Measurements from ENCODE around the gene ABI3BP.

Gene ABI3BP

DNA sequence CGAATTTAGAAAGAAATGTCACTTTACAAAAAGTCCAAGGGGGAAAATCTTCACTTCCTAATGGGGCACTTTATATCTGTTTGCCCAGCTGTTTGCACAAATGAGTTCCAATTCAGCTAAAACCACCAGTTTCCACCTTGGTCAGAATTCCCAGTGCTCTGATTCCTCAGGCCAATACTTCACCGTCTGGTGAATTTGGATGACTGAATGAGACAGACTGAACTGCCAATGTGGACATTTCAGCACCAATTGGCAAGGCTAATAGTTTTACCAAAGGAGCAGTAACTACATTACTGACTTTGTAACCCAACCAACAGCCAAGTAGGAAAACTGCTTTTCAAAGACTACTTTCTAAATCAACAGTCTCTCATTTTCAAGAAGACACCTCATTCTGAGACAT lies 51.8 kb downstream of the ABI3BP start:
- Histone ChIP-seq H3K4me1 (ENCODE audit: control insufficient read depth in 1 of 2, insufficient read depth in 1 of 2, low read depth in 1 of 2, low read length in 1 of 2) (no peaks in the 10 kb centered on the region), H3K9me3 (no peaks in the 10 kb centered on the region), H3K4me3 (ENCODE audit: low read depth in 1 of 2, low read length in 1 of 2) (no peak overlapping the region), H3K27ac (no peak overlapping the region), H3K36me3 (no peaks in the 10 kb centered on the region), H3K27me3 (no peaks in the 10 kb centered on the region)
- TF ChIP-seq, protein P1, sequence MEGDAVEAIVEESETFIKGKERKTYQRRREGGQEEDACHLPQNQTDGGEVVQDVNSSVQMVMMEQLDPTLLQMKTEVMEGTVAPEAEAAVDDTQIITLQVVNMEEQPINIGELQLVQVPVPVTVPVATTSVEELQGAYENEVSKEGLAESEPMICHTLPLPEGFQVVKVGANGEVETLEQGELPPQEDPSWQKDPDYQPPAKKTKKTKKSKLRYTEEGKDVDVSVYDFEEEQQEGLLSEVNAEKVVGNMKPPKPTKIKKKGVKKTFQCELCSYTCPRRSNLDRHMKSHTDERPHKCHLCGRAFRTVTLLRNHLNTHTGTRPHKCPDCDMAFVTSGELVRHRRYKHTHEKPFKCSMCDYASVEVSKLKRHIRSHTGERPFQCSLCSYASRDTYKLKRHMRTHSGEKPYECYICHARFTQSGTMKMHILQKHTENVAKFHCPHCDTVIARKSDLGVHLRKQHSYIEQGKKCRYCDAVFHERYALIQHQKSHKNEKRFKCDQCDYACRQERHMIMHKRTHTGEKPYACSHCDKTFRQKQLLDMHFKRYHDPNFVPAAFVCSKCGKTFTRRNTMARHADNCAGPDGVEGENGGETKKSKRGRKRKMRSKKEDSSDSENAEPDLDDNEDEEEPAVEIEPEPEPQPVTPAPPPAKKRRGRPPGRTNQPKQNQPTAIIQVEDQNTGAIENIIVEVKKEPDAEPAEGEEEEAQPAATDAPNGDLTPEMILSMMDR (IDR thresholded peaks at IDR 0.05): no peak

DNA sequence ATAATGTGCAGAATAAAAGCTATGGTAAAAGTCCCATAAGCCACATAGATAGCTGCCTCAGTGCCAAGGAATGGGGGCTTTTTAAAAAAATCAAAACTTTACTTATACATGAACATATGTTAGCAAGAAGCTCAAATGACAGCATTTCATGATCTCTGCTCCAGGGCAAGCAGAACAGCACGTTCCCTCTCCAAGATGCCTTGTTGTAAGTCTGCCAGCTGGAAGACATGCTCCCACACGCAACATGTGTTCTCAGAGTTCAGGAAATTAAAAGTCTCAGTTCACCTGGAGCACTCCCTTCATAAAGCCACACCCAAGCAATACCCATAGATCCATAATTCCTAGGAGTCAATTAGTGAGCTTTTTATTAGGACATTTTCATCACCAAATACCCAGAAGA lies 52.2 kb downstream of the ABI3BP start:
- H3K9me3 ChIP-seq: no peaks in the 10 kb centered on the region
- no peaks in the 10 kb centered on the region for H3K4me1 ChIP-seq (ENCODE audit: control insufficient read depth in 1 of 2, insufficient read depth in 1 of 2, low read depth in 1 of 2, low read length in 1 of 2)
- no peaks in the 10 kb centered on the region for H3K27me3 ChIP-seq
- H3K4me3 ChIP-seq (ENCODE audit: low read depth in 1 of 2, low read length in 1 of 2): no peak overlapping the region
- H3K27ac ChIP-seq: no peak overlapping the region
- TF ChIP-seq, protein P1 (IDR thresholded peaks at IDR 0.05): no peak
- no peaks in the 10 kb centered on the region for H3K36me3 ChIP-seq

DNA sequence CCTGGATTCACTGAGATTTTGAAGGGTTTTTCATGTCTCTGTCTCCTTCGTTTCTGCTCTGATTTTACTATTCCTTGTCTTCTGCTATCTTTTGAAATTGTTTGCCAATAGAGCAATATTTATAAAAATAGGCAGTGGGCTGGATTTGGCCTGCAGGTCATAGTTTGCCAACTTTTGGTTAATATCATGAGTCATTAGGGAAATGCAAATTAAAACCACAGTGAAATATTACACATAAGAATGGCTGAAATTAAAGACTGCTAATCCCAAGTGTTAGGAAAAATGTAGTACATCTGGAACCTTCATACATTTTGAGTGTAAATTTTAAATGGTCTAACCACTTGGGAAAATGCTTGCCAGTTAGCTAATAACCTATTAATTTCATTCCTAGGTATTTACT lies 56.3 kb downstream of the ABI3BP start:
- H3K36me3 ChIP-seq: no peaks in the 10 kb centered on the region
- TF ChIP-seq, protein P1 (IDR thresholded peaks at IDR 0.05): no peak
- no peak overlapping the region for H3K27ac ChIP-seq
- no peaks in the 10 kb centered on the region for H3K27me3 ChIP-seq
- no peak overlapping the region for H3K4me3 ChIP-seq (ENCODE audit: low read depth in 1 of 2, low read length in 1 of 2)
- H3K4me1 ChIP-seq (ENCODE audit: control insufficient read depth in 1 of 2, insufficient read depth in 1 of 2, low read depth in 1 of 2, low read length in 1 of 2): no peaks in the 10 kb centered on the region
- no peaks in the 10 kb centered on the region for H3K9me3 ChIP-seq

DNA sequence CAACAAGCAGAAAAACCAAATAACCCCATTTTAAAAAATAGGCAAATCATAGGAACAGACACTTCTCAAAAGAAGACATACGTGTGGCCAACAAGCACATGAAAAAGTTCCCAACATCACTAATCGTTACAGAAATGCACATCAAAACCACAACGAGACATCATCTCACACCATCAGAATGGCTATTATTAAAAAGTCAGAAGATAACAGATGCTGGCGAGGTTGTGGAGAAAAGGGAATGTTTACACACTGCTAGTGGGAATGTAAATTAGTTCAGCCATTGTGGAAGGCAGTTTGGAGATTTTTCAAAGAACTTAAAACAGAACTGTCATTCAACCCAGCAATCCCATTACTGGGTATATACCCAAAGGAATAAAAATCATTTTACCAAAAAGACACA lies 60.7 kb downstream of the ABI3BP start:
- no peaks in the 10 kb centered on the region for H3K36me3 ChIP-seq
- H3K4me3 ChIP-seq (ENCODE audit: low read depth in 1 of 2, low read length in 1 of 2): no peak overlapping the region
- H3K4me1 ChIP-seq (ENCODE audit: control insufficient read depth in 1 of 2, insufficient read depth in 1 of 2, low read depth in 1 of 2, low read length in 1 of 2): no peaks in the 10 kb centered on the region
- no peak overlapping the region for H3K27ac ChIP-seq
- H3K27me3 ChIP-seq: no peaks in the 10 kb centered on the region
- H3K9me3 ChIP-seq: no peaks in the 10 kb centered on the region
- TF ChIP-seq, protein P1 (IDR thresholded peaks at IDR 0.05): no peak

DNA sequence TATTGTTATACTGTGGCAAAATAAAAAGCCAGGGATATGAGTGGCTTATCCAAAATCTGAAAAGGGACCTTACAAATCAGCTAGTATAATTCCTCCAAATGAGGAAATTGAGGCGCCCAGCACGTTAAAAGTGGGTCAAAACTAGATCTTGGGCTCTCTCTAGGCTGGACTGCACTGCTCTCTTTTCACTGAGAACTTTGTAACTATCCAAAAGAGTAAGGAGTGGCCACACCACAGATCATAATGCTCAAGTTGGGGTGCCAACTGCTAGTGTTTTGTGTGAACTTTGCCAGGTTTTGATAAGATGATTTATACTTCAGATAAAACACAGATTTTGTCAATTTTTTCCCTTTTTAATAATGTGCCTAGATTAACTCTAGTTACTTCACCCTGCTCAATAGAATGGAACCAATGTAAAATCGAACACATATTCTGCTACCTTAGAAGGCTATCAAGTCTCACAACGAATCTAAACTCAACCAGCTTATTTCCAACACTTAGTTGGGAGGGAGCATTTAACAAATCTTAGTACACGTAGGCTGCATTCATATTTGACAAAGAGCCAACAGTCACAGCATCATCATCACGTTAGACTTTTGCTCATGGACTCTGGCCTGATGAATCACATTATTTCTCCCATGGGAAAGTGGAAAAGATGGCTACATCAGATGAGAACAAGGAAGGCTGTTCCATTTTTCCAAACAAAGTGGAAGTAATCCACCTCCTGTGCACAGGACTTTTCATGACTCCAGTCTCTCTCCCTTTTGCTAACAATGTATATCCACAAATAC lies 64.4 kb downstream of the ABI3BP start:
- Histone ChIP-seq H3K36me3 (no peaks in the 10 kb centered on the region), H3K27me3 (no peaks in the 10 kb centered on the region)

More for the DNA sequence above, 64.4 kb downstream of the ABI3BP start:
- H3K27ac ChIP-seq: no peak overlapping the region
- no peak overlapping the region for H3K4me3 ChIP-seq (ENCODE audit: low read depth in 1 of 2, low read length in 1 of 2)
- no peaks in the 10 kb centered on the region for H3K4me1 ChIP-seq (ENCODE audit: control insufficient read depth in 1 of 2, insufficient read depth in 1 of 2, low read depth in 1 of 2, low read length in 1 of 2)
- no peaks in the 10 kb centered on the region for H3K9me3 ChIP-seq
- TF ChIP-seq, protein P1 (IDR thresholded peaks at IDR 0.05): no peak

All from neutrophil (primary cell).